ENCODE results near the gene SLC6A4.

GRCh38 chr17:30217054-30217453, 18.4 kb downstream of the SLC6A4 start:
- TF ChIP-seq CTCF (IDR thresholded peaks at IDR 0.05) (no peak), POLR2A (IDR thresholded peaks at IDR 0.05) (no peak)
